CD4-positive, alpha-beta T cell (primary cell): ENCODE measurements around the gene DGKI. TPM values are rescaled to one million over a fixed set of nuclear protein-coding genes. Genes with fewer than 3 reads are reported as not detected.

Source experiments
- ATAC-seq: fragments of 200-7000 bp; cut with Tn5 transposase; one replicate; pipeline ENCODE4 v1.10.0; 2022; ENCODE audit warnings: mild to moderate bottlenecking; ENCODE audit not compliant: poor library complexity
- CTCF ChIA-PET: fragments of 350-600 bp; sonication (Branson Sonifier 250); formaldehyde crosslinking; loops from one replicate; lab custom pipeline; 2021; ENCODE audit warnings: antibody characterized with exemption, inconsistent platforms; lab: Charles Lee
- POLR2A ChIA-PET: fragments of 350-600 bp; sonication (Branson Sonifier 250); formaldehyde crosslinking; loops from one replicate; lab custom pipeline; 2021; ENCODE audit warnings: antibody characterized with exemption, inconsistent platforms; lab: Charles Lee
- DNase-seq, 14 experiments: peaks; one replicate each; pipeline ENCODE4 v3.0.0-alpha.2; 2013 to 2020; ENCODE audit warnings: mixed read lengths in 2 of 14
- H3K27ac ChIP-seq, 2 donors: one replicate each; pipeline versions ENCODE4 v1.5.1 to v1.7.0; 2013; ENCODE audit warnings: low read length in 2 of 2, low read depth in 1 of 2, mild to moderate bottlenecking in 1 of 2
- H3K27me3 ChIP-seq, 2 experiments: 1 replicate in 1 of 2; 2 replicates in 1 of 2; pipeline versions ENCODE4 v1.6.1 to v1.7.0; 2013; ENCODE audit warnings: low read length in 2 of 2, control low read depth in 1 of 2, mild to moderate bottlenecking in 1 of 2, moderate library complexity in 1 of 2; ENCODE audit not compliant: insufficient read depth in 2 of 2, control insufficient read depth in 1 of 2
- H3K36me3 ChIP-seq: one replicate; pipeline ENCODE4 v1.6.1; 2013; ENCODE audit warnings: low read length, control low read depth; ENCODE audit not compliant: insufficient read depth
- H3K4me1 ChIP-seq: one replicate; pipeline ENCODE4 v1.6.1; 2013; ENCODE audit warnings: low read length, control low read depth; ENCODE audit not compliant: insufficient read depth
- H3K4me3 ChIP-seq: one replicate; pipeline ENCODE4 v1.5.1; 2013; ENCODE audit warnings: mild to moderate bottlenecking, low read length, moderate library complexity
- H3K9me3 ChIP-seq, 2 experiments: 1 replicate in 1 of 2; 2 replicates in 1 of 2; pipeline versions ENCODE4 v1.6.1 to v1.7.0; 2013; ENCODE audit warnings: low read length in 2 of 2, mild to moderate bottlenecking in 2 of 2, control low read depth in 1 of 2, moderate library complexity in 1 of 2; ENCODE audit not compliant: control insufficient read depth in 1 of 2, insufficient read depth in 1 of 2
- H3K27ac Mint-ChIP-seq: one replicate; pipeline ENCODE4 v1.8.0; 2020; ENCODE audit warnings: mixed read lengths
- H3K27me3 Mint-ChIP-seq: one replicate; pipeline ENCODE4 v1.8.0; 2021; ENCODE audit warnings: mixed read lengths
- H3K36me3 Mint-ChIP-seq: one replicate; pipeline ENCODE4 v1.8.0; 2021; ENCODE audit warnings: low read depth, mixed read lengths
- H3K4me1 Mint-ChIP-seq: one replicate; pipeline ENCODE4 v1.8.0; 2021; ENCODE audit warnings: low read depth, mixed read lengths
- H3K4me3 Mint-ChIP-seq: one replicate; pipeline ENCODE4 v1.8.0; 2020; ENCODE audit warnings: mild to moderate bottlenecking, mixed read lengths
- H3K9me3 Mint-ChIP-seq: one replicate; pipeline ENCODE4 v1.8.0; 2020; ENCODE audit warnings: mixed read lengths
- intact Hi-C, 2 experiments: fragments of 100-400 bp; cut with DNase I in 1 of 2; cut with micrococcal nuclease in 1 of 2; formaldehyde crosslinking; loops; one replicate each; pipeline versions ENCODE4 v1.15.1 to v1.9.0; 2023 to 2025; cut with DNase I, micrococcal nuclease
- total RNA-seq, 174 experiments: library from RNA in 2 of 174; stranded (reverse) in 2 of 174; gene quantifications; one replicate each; pipeline ENCODE4 v1.2.3 and lab custom pipeline; 2021 to 2026
- TF ChIP-seq, protein P1 (sequence below): fragments of 200-600 bp; IDR thresholded peaks from one replicate; pipeline ENCODE4 v1.8.0; 2022; ENCODE audit warnings: antibody characterized with exemption, mild to moderate bottlenecking

The DGKI gene
- total RNA-seq, 2 experiments from 2014 or later = not detected

DNA sequence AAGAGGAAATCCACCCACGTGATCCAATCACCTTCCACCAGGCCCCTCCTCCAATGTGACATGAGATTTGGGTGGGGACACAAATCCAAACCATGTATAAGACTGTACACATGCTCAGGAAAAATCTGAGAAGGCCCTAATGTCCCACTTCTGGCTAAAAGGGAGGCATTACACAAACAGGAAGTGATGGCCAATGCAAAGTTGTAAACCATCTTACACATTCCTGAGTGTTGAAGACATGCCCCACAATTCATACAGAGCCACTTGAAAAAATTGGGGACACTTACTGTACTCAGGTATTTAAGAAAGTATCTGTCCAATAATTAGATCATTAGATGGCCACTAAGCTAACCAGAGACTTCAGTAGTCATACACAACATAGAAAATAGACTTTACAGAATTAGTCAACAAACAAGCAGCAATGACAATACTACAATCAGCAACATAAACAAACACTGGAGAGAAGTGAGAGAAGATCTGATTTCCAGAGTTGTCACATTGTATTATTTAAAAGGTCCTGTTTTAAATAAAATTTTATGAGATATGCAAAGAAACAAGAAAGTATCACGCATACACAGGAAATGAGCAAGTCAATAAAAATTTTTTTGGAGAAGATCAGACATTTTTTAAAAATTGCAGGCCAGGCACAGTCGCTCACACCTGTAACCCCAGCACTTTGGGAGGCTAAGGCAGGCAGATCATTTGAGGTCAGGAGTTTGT is 143.3 kb downstream of the DGKI start:
- H3K27ac Mint-ChIP-seq = no peak overlapping the region
- H3K4me1 Mint-ChIP-seq = no peaks in the 10 kb centered on the region
- H3K36me3 Mint-ChIP-seq = no peaks in the 10 kb centered on the region
- ChIA-PET POLR2A (no interaction called here), CTCF (no interaction called here)
- ATAC-seq = no peak
- intact Hi-C loops = no loop called here
- Histone ChIP-seq H3K9me3 (peaks cover 8 to 14% of the 10 kb centered on the region in 2 experiments), H3K4me3 (no peak overlapping the region), H3K27me3 (no peaks in the 10 kb centered on the region), H3K4me1 (no peaks in the 10 kb centered on the region), H3K36me3 (no peaks in the 10 kb centered on the region), H3K27ac (no peak overlapping the region)
- peaks cover 3% of the 10 kb centered on the region for H3K27me3 Mint-ChIP-seq
- no peak overlapping the region for H3K4me3 Mint-ChIP-seq
- TF ChIP-seq, protein P1, sequence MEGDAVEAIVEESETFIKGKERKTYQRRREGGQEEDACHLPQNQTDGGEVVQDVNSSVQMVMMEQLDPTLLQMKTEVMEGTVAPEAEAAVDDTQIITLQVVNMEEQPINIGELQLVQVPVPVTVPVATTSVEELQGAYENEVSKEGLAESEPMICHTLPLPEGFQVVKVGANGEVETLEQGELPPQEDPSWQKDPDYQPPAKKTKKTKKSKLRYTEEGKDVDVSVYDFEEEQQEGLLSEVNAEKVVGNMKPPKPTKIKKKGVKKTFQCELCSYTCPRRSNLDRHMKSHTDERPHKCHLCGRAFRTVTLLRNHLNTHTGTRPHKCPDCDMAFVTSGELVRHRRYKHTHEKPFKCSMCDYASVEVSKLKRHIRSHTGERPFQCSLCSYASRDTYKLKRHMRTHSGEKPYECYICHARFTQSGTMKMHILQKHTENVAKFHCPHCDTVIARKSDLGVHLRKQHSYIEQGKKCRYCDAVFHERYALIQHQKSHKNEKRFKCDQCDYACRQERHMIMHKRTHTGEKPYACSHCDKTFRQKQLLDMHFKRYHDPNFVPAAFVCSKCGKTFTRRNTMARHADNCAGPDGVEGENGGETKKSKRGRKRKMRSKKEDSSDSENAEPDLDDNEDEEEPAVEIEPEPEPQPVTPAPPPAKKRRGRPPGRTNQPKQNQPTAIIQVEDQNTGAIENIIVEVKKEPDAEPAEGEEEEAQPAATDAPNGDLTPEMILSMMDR = no peak
- DNase-seq = no peak
- peaks cover 13% of the 10 kb centered on the region for H3K9me3 Mint-ChIP-seq

DNA sequence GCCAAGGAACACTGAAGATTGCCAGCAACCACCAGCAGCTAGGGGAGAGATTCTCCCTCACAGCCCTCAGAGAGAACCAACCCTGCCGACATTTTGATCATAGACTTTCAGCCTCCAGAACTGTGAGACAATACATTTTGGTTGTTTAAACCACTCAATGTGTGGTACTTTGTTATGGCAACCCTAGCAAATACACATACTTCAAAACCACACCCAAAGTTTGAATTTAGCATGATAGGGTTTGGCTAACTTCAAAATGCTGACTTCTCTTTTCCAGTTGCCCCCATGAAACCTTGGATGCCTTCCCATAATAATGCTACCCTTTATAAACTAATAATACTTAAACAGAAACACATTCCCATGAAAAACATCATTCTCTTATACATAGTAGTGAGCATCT is 149.8 kb downstream of the DGKI start:
- no peak overlapping the region for H3K27ac ChIP-seq
- ChIA-PET CTCF (no interaction called here), POLR2A (no interaction called here)
- Mint-ChIP-seq H3K4me1 (no peaks in the 10 kb centered on the region), H3K27ac (no peak overlapping the region), H3K4me3 (no peak overlapping the region), H3K9me3 (no peaks in the 10 kb centered on the region), H3K36me3 (no peaks in the 10 kb centered on the region), H3K27me3 (peaks cover 25% of the 10 kb centered on the region)
- TF ChIP-seq, protein P1 = no peak
- H3K4me1 ChIP-seq = no peaks in the 10 kb centered on the region
- H3K4me3 ChIP-seq = no peak overlapping the region
- H3K27me3 ChIP-seq = no peaks in the 10 kb centered on the region
- no peak for ATAC-seq
- H3K9me3 ChIP-seq = no peaks in the 10 kb centered on the region
- H3K36me3 ChIP-seq = no peaks in the 10 kb centered on the region
- intact Hi-C loops = no loop called here
- no peak for DNase-seq

DNA sequence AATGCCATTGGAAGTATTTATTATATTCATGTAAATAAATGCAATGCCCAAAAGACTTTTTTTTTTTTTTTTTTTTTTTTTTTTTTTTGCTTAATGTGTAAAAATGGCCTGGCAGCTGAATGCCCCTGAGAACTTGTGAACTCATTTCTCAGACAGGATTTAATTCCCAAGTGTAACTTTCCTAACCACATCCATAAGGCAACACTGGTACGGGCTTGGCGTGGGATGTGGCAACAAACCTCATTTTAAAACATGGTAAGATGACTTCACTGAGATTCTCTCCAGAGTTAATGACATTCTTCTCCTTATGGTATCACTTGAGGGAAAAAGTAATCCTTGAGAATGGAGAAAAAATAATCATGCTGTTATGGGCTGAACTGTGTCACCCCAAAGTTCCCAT is 150.4 kb downstream of the DGKI start:
- H3K36me3 Mint-ChIP-seq = no peaks in the 10 kb centered on the region
- Histone ChIP-seq H3K36me3 (no peaks in the 10 kb centered on the region), H3K27ac (no peak overlapping the region), H3K27me3 (no peaks in the 10 kb centered on the region), H3K4me1 (no peaks in the 10 kb centered on the region), H3K9me3 (no peaks in the 10 kb centered on the region), H3K4me3 (no peak overlapping the region)
- POLR2A ChIA-PET = no interaction called here
- H3K4me3 Mint-ChIP-seq = no peak overlapping the region
- DNase-seq (no peak), ATAC-seq (no peak)
- CTCF ChIA-PET = no interaction called here
- H3K4me1 Mint-ChIP-seq = no peaks in the 10 kb centered on the region
- H3K9me3 Mint-ChIP-seq = no peaks in the 10 kb centered on the region
- peaks cover 25% of the 10 kb centered on the region for H3K27me3 Mint-ChIP-seq
- TF ChIP-seq, protein P1 = no peak
- intact Hi-C loops = no loop called here
- H3K27ac Mint-ChIP-seq = no peak overlapping the region
